WTC11 (cell line): ENCODE data around the gene ING1. TPM values are rescaled to one million over a fixed set of nuclear protein-coding genes. Genes with fewer than 3 reads are reported as not detected.

Source experiments
- ATAC-seq: fragments of 200-7000 bp; cut with Tn5 transposase; 2 replicates; pipeline ENCODE4 v1.10.0; 2021; ENCODE audit warnings: mild to moderate bottlenecking, moderate library complexity
- Bru-seq: library from RNA; stranded (reverse); fragments of 400-500 nt; gene quantifications from one replicate; lab custom pipeline; 2021; lab: Mats Ljungman, UMichigan
- CTCF ChIA-PET: fragments of 300-600 bp; sonication (Branson Sonifier 250); formaldehyde crosslinking; loops from one replicate; lab custom pipeline; 2021; ENCODE audit warnings: antibody characterized with exemption; lab: Charles Lee
- POLR2A ChIA-PET: fragments of 350-600 bp; sonication (Branson Sonifier 250); formaldehyde crosslinking; loops from one replicate; lab custom pipeline; 2021; ENCODE audit warnings: antibody characterized with exemption; lab: Charles Lee
- DNase-seq: peaks from one replicate; pipeline ENCODE4 v3.0.0; 2021; ENCODE audit warnings: low spot score
- H3K27ac Mint-ChIP-seq: 2 replicates; pipeline ENCODE4 v1.8.0; 2021; ENCODE audit warnings: mixed read lengths
- H3K27me3 Mint-ChIP-seq: 2 replicates; pipeline ENCODE4 v1.8.0; 2021; ENCODE audit warnings: low read depth, mild to moderate bottlenecking, moderate library complexity, mixed read lengths
- H3K36me3 Mint-ChIP-seq: 2 replicates; pipeline ENCODE4 v1.8.0; 2021; ENCODE audit warnings: mixed read lengths
- H3K4me1 Mint-ChIP-seq: 2 replicates; pipeline ENCODE4 v1.8.0; 2022; ENCODE audit warnings: mixed read lengths
- H3K4me3 Mint-ChIP-seq: 2 replicates; pipeline ENCODE4 v1.8.0; 2021; ENCODE audit warnings: mild to moderate bottlenecking, moderate library complexity, mixed read lengths
- H3K9me3 Mint-ChIP-seq: 2 replicates; pipeline ENCODE4 v1.8.0; 2021; ENCODE audit warnings: mixed read lengths
- ATF1 ChIP-seq: sonication (generic); formaldehyde crosslinking; IDR thresholded peaks from 2 replicates; pipeline ENCODE4 v1.8.1; 2023; ENCODE audit warnings: mild to moderate bottlenecking, moderate library complexity, missing genetic modification reagents
- ATF6 ChIP-seq: sonication (generic); formaldehyde crosslinking; IDR thresholded peaks from 2 replicates; pipeline ENCODE4 v1.8.1; 2023; ENCODE audit warnings: mild to moderate bottlenecking, missing genetic modification reagents
- CREB1 ChIP-seq: sonication (generic); formaldehyde crosslinking; IDR thresholded peaks from 2 replicates; pipeline ENCODE4 v1.8.0; 2023; ENCODE audit warnings: mild to moderate bottlenecking, missing genetic modification reagents
- E2F1 ChIP-seq: sonication (generic); formaldehyde crosslinking; IDR thresholded peaks from 2 replicates; pipeline ENCODE4 v1.8.0; 2022; ENCODE audit warnings: mild to moderate bottlenecking, missing genetic modification reagents
- E2F4 ChIP-seq: sonication (generic); formaldehyde crosslinking; IDR thresholded peaks from 2 replicates; pipeline ENCODE4 v1.8.1; 2022; ENCODE audit warnings: low read depth, mild to moderate bottlenecking, moderate library complexity, missing genetic modification reagents, borderline replicate concordance
- ESRRA ChIP-seq: sonication (generic); formaldehyde crosslinking; IDR thresholded peaks from 2 replicates; pipeline ENCODE4 v1.8.1; 2022; ENCODE audit warnings: mild to moderate bottlenecking, missing genetic modification reagents, borderline replicate concordance
- ETV6 ChIP-seq: sonication (generic); formaldehyde crosslinking; IDR thresholded peaks from 2 replicates; pipeline ENCODE4 v1.8.1; 2022; ENCODE audit warnings: mild to moderate bottlenecking, missing genetic modification reagents
- GRHL2 ChIP-seq: fragments of 250-450 bp; sonication (Bioruptor Pico); IDR thresholded peaks from 2 replicates; pipeline ENCODE4 v1.8.0; 2022; ENCODE audit warnings: mild to moderate bottlenecking, moderate library complexity; ENCODE audit not compliant: insufficient replicate concordance, severe bottlenecking
- KAT7 ChIP-seq: sonication (generic); formaldehyde crosslinking; IDR thresholded peaks from 2 replicates; pipeline ENCODE4 v1.8.1; 2023; ENCODE audit warnings: missing genetic modification reagents, mild to moderate bottlenecking, borderline replicate concordance
- MXD4 ChIP-seq: fragments of 250-450 bp; sonication (Bioruptor Pico); IDR thresholded peaks from 2 replicates; pipeline ENCODE4 v1.8.0; 2021; ENCODE audit warnings: mild to moderate bottlenecking, moderate library complexity, borderline replicate concordance
- MYBL2 ChIP-seq: sonication (generic); formaldehyde crosslinking; IDR thresholded peaks from 2 replicates; pipeline ENCODE4 v1.8.1; 2023; ENCODE audit warnings: mild to moderate bottlenecking, moderate library complexity, missing genetic modification reagents
- OVOL2 ChIP-seq: fragments of 250-450 bp; sonication (Bioruptor Pico); IDR thresholded peaks from 2 replicates; pipeline ENCODE4 v1.9.0; 2021; ENCODE audit warnings: mild to moderate bottlenecking, borderline replicate concordance
- SOX15 ChIP-seq: fragments of 250-450 bp; sonication (Bioruptor Pico); IDR thresholded peaks from 2 replicates; pipeline ENCODE4 v1.9.0; 2021; ENCODE audit warnings: mild to moderate bottlenecking
- SP1 ChIP-seq: sonication (generic); formaldehyde crosslinking; conservative IDR thresholded peaks from 2 replicates; pipeline ENCODE4 v1.8.1; 2022; ENCODE audit warnings: missing genetic modification reagents
- TP53 ChIP-seq: sonication (generic); formaldehyde crosslinking; IDR thresholded peaks from 2 replicates; pipeline ENCODE4 v1.8.1; 2023; ENCODE audit warnings: mild to moderate bottlenecking, missing genetic modification reagents
- ZNF121 ChIP-seq: sonication (generic); formaldehyde crosslinking; IDR thresholded peaks from 2 replicates; pipeline ENCODE4 v1.8.0; 2023; ENCODE audit warnings: missing genetic modification reagents
- ZNF263 ChIP-seq: sonication (generic); formaldehyde crosslinking; IDR thresholded peaks from 2 replicates; pipeline ENCODE4 v1.8.1; 2022; ENCODE audit warnings: low read depth, mild to moderate bottlenecking, moderate library complexity, missing genetic modification reagents
- ZNF317 ChIP-seq: sonication (generic); formaldehyde crosslinking; IDR thresholded peaks from 2 replicates; pipeline ENCODE4 v1.8.1; 2023; ENCODE audit warnings: low read depth, mild to moderate bottlenecking, moderate library complexity, missing genetic modification reagents, borderline replicate concordance
- ZNF416 ChIP-seq: fragments of 250-450 bp; sonication (Bioruptor Pico); IDR thresholded peaks from 2 replicates; pipeline ENCODE4 v1.9.0; 2021; ENCODE audit warnings: mild to moderate bottlenecking, inconsistent platforms
- ZNF671 ChIP-seq: fragments of 250-450 bp; sonication (Bioruptor Pico); IDR thresholded peaks from 2 replicates; pipeline ENCODE4 v1.8.0; 2021; ENCODE audit warnings: mild to moderate bottlenecking
- long read RNA-seq, 3 experiments: library from RNA in 1 of 3; library from capped mRNA in 1 of 3; library from polyadenylated mRNA in 1 of 3; unstranded in 2 of 3; stranded (forward) in 1 of 3; transcript quantifications; one replicate each; pipeline ENCODE4 v2.0.0, GENCODE V29; 2021
- total RNA-seq: library from RNA; stranded (reverse); gene quantifications from 3 replicates; pipeline ENCODE4 v1.2.3, GENCODE V29; 2021
- TF ChIP-seq, protein P1 (sequence below): sonication (generic); formaldehyde crosslinking; IDR thresholded peaks from 2 replicates; pipeline ENCODE4 v1.8.1; 2022; ENCODE audit warnings: missing genetic modification reagents, borderline replicate concordance
- TF ChIP-seq, protein P2 (sequence below): sonication (generic); formaldehyde crosslinking; IDR thresholded peaks from 2 replicates; pipeline ENCODE4 v1.8.1; 2022; ENCODE audit warnings: mild to moderate bottlenecking, missing genetic modification reagents, moderate library complexity, borderline replicate concordance
- TF ChIP-seq, protein P3 (sequence below): fragments of 200-600 bp; IDR thresholded peaks from 2 replicates; pipeline ENCODE4 v1.8.0; 2022; ENCODE audit warnings: antibody characterized with exemption
- TF ChIP-seq, protein P4 (sequence below): fragments of 250-450 bp; sonication (Bioruptor Pico); IDR thresholded peaks from 2 replicates; pipeline ENCODE4 v2.1.2; 2022; ENCODE audit warnings: mild to moderate bottlenecking, moderate library complexity

Gene ING1, protein sequence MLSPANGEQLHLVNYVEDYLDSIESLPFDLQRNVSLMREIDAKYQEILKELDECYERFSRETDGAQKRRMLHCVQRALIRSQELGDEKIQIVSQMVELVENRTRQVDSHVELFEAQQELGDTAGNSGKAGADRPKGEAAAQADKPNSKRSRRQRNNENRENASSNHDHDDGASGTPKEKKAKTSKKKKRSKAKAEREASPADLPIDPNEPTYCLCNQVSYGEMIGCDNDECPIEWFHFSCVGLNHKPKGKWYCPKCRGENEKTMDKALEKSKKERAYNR
- total RNA-seq (26.2 to 27.5 TPM (median 26.9 TPM) in 3 replicates), Bru-seq, nascent RNA (percentile 91 among the genes with signal in this experiment)
- long read RNA-seq, experiment 1, full-length matches to known transcripts: 135 of 161 reads
- long read RNA-seq, experiment 1, partial matches to known transcripts: 3 of 161 reads
- long read RNA-seq, experiment 1, other reads (novel, unspliced or antisense): 23 of 161 reads
- long read RNA-seq, experiment 2, full-length matches to known transcripts: 22 of 46 reads
- long read RNA-seq, experiment 2, partial matches to known transcripts: 16 of 46 reads
- long read RNA-seq, experiment 2, other reads (novel, unspliced or antisense): 8 of 46 reads
- long read RNA-seq, experiment 3, full-length matches to known transcripts: 18 of 33 reads
- long read RNA-seq, experiment 3, partial matches to known transcripts: 0 of 33 reads
- long read RNA-seq, experiment 3, other reads (novel, unspliced or antisense): 15 of 33 reads

DNA sequence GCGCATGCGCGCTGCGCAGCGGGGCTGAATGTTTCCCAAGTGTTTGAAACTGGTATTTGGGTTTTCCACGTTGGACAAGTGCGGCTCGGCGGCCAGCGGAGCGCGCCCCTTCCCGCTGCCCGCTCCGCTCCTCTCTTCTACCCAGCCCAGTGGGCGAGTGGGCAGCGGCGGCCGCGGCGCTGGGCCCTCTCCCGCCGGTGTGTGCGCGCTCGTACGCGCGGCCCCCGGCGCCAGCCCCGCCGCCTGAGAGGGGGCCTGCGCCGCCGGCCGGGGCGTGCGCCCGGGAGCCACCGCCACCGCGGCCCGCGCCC lies at the start of gene ING1:
TSS of gene ING1 (plus strand) at position 59 of the 311 bp plus-strand sequence. CDS start 450 bp downstream, outside the sequence.
- CTCF ChIA-PET: no interaction called here
- H3K36me3 Mint-ChIP-seq: 0 out of 2 replicates have a peak, but pooled peaks cover 4% of the 10 kb centered on the region
- H3K9me3 Mint-ChIP-seq: no peaks in the 10 kb centered on the region
- DNase-seq (no peak), ATAC-seq (no peak)
- H3K27ac Mint-ChIP-seq: peak within 1 kb of the TSS; percentile 95
- peak within 1 kb of the TSS; percentile 96 for H3K4me3 Mint-ChIP-seq
- POLR2A ChIA-PET: no interaction called here
- H3K27me3 Mint-ChIP-seq: no peaks in the 10 kb centered on the region; the same call in 1 of the 2 replicates
- peaks cover 23% of the 10 kb centered on the region for H3K4me1 Mint-ChIP-seq
- no peak for TF ChIP-seq TP53
- TF ChIP-seq OVOL2: no peak
- TF ChIP-seq GRHL2 (CRISPR knock-in tag): no peak
- TF ChIP-seq KAT7 (CRISPR knock-in tag): no peak
- TF ChIP-seq E2F1: no peak
- no peak for TF ChIP-seq ATF6
- TF ChIP-seq ZNF671 (CRISPR knock-in tag): no peak
- TF ChIP-seq MXD4 (CRISPR knock-in tag): no peak
- TF ChIP-seq ZNF121: no peak
- TF ChIP-seq, protein P1, sequence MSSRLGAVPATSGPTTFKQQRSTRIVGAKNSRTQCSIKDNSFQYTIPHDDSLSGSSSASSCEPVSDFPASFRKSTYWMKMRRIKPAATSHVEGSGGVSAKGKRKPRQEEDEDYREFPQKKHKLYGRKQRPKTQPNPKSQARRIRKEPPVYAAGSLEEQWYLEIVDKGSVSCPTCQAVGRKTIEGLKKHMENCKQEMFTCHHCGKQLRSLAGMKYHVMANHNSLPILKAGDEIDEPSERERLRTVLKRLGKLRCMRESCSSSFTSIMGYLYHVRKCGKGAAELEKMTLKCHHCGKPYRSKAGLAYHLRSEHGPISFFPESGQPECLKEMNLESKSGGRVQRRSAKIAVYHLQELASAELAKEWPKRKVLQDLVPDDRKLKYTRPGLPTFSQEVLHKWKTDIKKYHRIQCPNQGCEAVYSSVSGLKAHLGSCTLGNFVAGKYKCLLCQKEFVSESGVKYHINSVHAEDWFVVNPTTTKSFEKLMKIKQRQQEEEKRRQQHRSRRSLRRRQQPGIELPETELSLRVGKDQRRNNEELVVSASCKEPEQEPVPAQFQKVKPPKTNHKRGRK (CRISPR knock-in tag): no peak
- TF ChIP-seq ZNF263 (CRISPR knock-in tag): no peak
- no peak for TF ChIP-seq SOX15 (CRISPR knock-in tag)
- no peak for TF ChIP-seq ESRRA (CRISPR knock-in tag)
- no peak for TF ChIP-seq ATF1
- TF ChIP-seq ZNF317: no peak
- TF ChIP-seq, protein P2, sequence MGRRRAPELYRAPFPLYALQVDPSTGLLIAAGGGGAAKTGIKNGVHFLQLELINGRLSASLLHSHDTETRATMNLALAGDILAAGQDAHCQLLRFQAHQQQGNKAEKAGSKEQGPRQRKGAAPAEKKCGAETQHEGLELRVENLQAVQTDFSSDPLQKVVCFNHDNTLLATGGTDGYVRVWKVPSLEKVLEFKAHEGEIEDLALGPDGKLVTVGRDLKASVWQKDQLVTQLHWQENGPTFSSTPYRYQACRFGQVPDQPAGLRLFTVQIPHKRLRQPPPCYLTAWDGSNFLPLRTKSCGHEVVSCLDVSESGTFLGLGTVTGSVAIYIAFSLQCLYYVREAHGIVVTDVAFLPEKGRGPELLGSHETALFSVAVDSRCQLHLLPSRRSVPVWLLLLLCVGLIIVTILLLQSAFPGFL (CRISPR knock-in tag): no peak
- TF ChIP-seq ETV6 (CRISPR knock-in tag): no peak
- TF ChIP-seq, all 79 proteins: peak for 0

- peaks cover 32% of the 10 kb centered on the region for H3K9me3 Mint-ChIP-seq
- no peak overlapping the region for H3K4me3 Mint-ChIP-seq
- ATAC-seq (no peak), DNase-seq (no peak)
- no peaks in the 10 kb centered on the region for H3K27me3 Mint-ChIP-seq
- H3K4me1 Mint-ChIP-seq: peaks cover 7% of the 10 kb centered on the region
- peaks cover 88% of the 10 kb centered on the region for H3K36me3 Mint-ChIP-seq
- no peak overlapping the region for H3K27ac Mint-ChIP-seq
- ChIA-PET CTCF (no interaction called here), POLR2A (no interaction called here)
- TF ChIP-seq ZNF416 (CRISPR knock-in tag) (no peak), CREB1 (no peak), SP1 (no peak), ZNF263 (CRISPR knock-in tag) (no peak), MYBL2 (CRISPR knock-in tag) (no peak), TP53 (no peak), E2F4 (no peak)
- TF ChIP-seq, protein P3, sequence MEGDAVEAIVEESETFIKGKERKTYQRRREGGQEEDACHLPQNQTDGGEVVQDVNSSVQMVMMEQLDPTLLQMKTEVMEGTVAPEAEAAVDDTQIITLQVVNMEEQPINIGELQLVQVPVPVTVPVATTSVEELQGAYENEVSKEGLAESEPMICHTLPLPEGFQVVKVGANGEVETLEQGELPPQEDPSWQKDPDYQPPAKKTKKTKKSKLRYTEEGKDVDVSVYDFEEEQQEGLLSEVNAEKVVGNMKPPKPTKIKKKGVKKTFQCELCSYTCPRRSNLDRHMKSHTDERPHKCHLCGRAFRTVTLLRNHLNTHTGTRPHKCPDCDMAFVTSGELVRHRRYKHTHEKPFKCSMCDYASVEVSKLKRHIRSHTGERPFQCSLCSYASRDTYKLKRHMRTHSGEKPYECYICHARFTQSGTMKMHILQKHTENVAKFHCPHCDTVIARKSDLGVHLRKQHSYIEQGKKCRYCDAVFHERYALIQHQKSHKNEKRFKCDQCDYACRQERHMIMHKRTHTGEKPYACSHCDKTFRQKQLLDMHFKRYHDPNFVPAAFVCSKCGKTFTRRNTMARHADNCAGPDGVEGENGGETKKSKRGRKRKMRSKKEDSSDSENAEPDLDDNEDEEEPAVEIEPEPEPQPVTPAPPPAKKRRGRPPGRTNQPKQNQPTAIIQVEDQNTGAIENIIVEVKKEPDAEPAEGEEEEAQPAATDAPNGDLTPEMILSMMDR: no peak
- TF ChIP-seq, protein P4, sequence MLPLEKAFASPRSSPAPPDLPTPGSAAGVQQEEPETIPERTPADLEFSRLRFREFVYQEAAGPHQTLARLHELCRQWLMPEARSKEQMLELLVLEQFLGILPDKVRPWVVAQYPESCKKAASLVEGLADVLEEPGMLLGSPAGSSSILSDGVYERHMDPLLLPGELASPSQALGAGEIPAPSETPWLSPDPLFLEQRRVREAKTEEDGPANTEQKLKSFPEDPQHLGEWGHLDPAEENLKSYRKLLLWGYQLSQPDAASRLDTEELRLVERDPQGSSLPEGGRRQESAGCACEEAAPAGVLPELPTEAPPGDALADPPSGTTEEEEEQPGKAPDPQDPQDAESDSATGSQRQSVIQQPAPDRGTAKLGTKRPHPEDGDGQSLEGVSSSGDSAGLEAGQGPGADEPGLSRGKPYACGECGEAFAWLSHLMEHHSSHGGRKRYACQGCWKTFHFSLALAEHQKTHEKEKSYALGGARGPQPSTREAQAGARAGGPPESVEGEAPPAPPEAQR: no peak
Measured at GRCh38 chr13:110664041-110664440, 49.5 kb upstream of the ING1 start.
